Panc1 (cell line): ENCODE measurements around the gene GRM7. TPM values are rescaled to one million over a fixed set of nuclear protein-coding genes. Genes with fewer than 3 reads are reported as not detected.

Experiments used
- ATAC-seq: fragments of 200-7000 bp; cut with Tn5 transposase; 2 replicates; pipeline ENCODE4 v1.9.1; 2020; ENCODE audit warnings: mild to moderate bottlenecking, moderate library complexity
- BruUV-seq: library from RNA; stranded (reverse); fragments of 400-500 nt; replicated peaks from 2 replicates; lab custom pipeline; 2021; lab: Mats Ljungman, UMichigan
- CTCF ChIA-PET: fragments of 300-600 bp; sonication (Branson Sonifier 250); formaldehyde crosslinking; loops from one replicate; lab custom pipeline; 2022; ENCODE audit warnings: antibody characterized with exemption; lab: Charles Lee
- POLR2A ChIA-PET: fragments of 300-600 bp; sonication (Branson Sonifier 250); formaldehyde crosslinking; loops from one replicate; lab custom pipeline; 2022; ENCODE audit warnings: antibody characterized with exemption; lab: Charles Lee
- DNase-seq: peaks from one replicate; pipeline ENCODE4 v3.0.0-alpha.2; 2010; ENCODE audit warnings: low read depth, low spot score
- H3K27ac ChIP-seq: 2 replicates; pipeline ENCODE4 v1.5.1; 2011; ENCODE audit warnings: mild to moderate bottlenecking, low read length, inconsistent platforms
- H3K27me3 ChIP-seq: fragments of 200-500 bp; sonication (Bioruptor generic); 2 replicates; pipeline ENCODE4 v1.6.0; 2014; ENCODE audit warnings: low read length, inconsistent platforms; ENCODE audit not compliant: control insufficient read depth, insufficient read depth
- H3K36me3 ChIP-seq: fragments of 200-500 bp; sonication (Bioruptor generic); 2 replicates; pipeline ENCODE4 v1.5.1; 2014; ENCODE audit warnings: inconsistent platforms, mild to moderate bottlenecking, low read length, moderate library complexity; ENCODE audit not compliant: control insufficient read depth, insufficient read depth
- H3K4me1 ChIP-seq: 2 replicates; pipeline ENCODE4 v1.5.1; 2011; ENCODE audit warnings: inconsistent platforms, mild to moderate bottlenecking, low read length, moderate library complexity; ENCODE audit not compliant: control insufficient read depth, insufficient read depth
- H3K4me3 ChIP-seq, 2 experiments: 2 replicates each; pipeline ENCODE4 v1.5.1; 2011 to 2012; ENCODE audit warnings: low read depth in 2 of 2, low read length in 2 of 2, mild to moderate bottlenecking in 2 of 2, inconsistent platforms in 1 of 2, moderate library complexity in 1 of 2
- H3K9me3 ChIP-seq: fragments of 200-500 bp; sonication (Bioruptor generic); 2 replicates; pipeline ENCODE4 v1.5.1; 2014; ENCODE audit warnings: low read depth, mild to moderate bottlenecking, inconsistent platforms, low read length, moderate library complexity; ENCODE audit not compliant: control insufficient read depth, insufficient read depth
- CTCF ChIP-seq: fragments of 450-650 bp; IDR thresholded peaks from 2 replicates; pipeline ENCODE4 v1.5.1; 2017; ENCODE audit warnings: mild to moderate bottlenecking
- POLR2AphosphoS5 ChIP-seq: IDR thresholded peaks from 2 replicates; pipeline ENCODE4 v1.6.1; 2012; ENCODE audit warnings: mild to moderate bottlenecking, low read depth, low read length, moderate library complexity
- SIN3A ChIP-seq: IDR thresholded peaks from 2 replicates; pipeline ENCODE4 v1.6.1; 2012; ENCODE audit warnings: low read depth, mild to moderate bottlenecking, low read length, moderate library complexity, borderline replicate concordance; ENCODE audit not compliant: insufficient read depth
- TCF7L2 ChIP-seq: IDR thresholded peaks from 2 replicates; pipeline ENCODE4 v1.6.1; 2011; ENCODE audit warnings: mild to moderate bottlenecking, low read depth, low read length, inconsistent platforms
- in situ Hi-C: cut with HindIII; loops from 2 replicates; pipeline ENCODE4 v1.10.0; 2016; ENCODE audit warnings: low sequenced_read_pairs, low pct_unique_long_range_greater_than_20kb
- intact Hi-C: fragments of 100-400 bp; cut with micrococcal nuclease; formaldehyde crosslinking; loops from one replicate; pipeline ENCODE4 v1.10.0; 2022; ENCODE audit not compliant: unreplicated experiment
- total RNA-seq: library from RNA; stranded (reverse); gene quantifications from one replicate; pipeline ENCODE4 v1.2.1, GENCODE V29; 2021; ENCODE audit not compliant: unreplicated experiment
- TF ChIP-seq, protein P1 (sequence below), 2 experiments: IDR thresholded peaks; 2 replicates each; pipeline ENCODE4 v1.6.1; 2011 to 2012; ENCODE audit warnings: low read depth in 2 of 2, control low read depth in 1 of 2, low read length in 1 of 2, mild to moderate bottlenecking in 1 of 2, moderate library complexity in 1 of 2; ENCODE audit not compliant: insufficient read depth in 1 of 2

Gene GRM7
- total RNA-seq, 1 experiment from 2014 or later: not detected

- DNase-seq (no peak), ATAC-seq (no peak)
- Histone ChIP-seq H3K36me3 (no peaks in the 10 kb centered on the region), H3K4me1 (no peaks in the 10 kb centered on the region), H3K27ac (no peak overlapping the region), H3K4me3 (no peak overlapping the region), H3K27me3 (no peaks in the 10 kb centered on the region), H3K9me3 (no peaks in the 10 kb centered on the region)
- POLR2A ChIA-PET: no interaction called here
- BruUV-seq: no TSS peak
- CTCF ChIA-PET: no interaction called here
- TF ChIP-seq CTCF: no peak
- TF ChIP-seq, protein P1, sequence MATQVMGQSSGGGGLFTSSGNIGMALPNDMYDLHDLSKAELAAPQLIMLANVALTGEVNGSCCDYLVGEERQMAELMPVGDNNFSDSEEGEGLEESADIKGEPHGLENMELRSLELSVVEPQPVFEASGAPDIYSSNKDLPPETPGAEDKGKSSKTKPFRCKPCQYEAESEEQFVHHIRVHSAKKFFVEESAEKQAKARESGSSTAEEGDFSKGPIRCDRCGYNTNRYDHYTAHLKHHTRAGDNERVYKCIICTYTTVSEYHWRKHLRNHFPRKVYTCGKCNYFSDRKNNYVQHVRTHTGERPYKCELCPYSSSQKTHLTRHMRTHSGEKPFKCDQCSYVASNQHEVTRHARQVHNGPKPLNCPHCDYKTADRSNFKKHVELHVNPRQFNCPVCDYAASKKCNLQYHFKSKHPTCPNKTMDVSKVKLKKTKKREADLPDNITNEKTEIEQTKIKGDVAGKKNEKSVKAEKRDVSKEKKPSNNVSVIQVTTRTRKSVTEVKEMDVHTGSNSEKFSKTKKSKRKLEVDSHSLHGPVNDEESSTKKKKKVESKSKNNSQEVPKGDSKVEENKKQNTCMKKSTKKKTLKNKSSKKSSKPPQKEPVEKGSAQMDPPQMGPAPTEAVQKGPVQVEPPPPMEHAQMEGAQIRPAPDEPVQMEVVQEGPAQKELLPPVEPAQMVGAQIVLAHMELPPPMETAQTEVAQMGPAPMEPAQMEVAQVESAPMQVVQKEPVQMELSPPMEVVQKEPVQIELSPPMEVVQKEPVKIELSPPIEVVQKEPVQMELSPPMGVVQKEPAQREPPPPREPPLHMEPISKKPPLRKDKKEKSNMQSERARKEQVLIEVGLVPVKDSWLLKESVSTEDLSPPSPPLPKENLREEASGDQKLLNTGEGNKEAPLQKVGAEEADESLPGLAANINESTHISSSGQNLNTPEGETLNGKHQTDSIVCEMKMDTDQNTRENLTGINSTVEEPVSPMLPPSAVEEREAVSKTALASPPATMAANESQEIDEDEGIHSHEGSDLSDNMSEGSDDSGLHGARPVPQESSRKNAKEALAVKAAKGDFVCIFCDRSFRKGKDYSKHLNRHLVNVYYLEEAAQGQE (IDR thresholded peaks at IDR 0.05; ENCODE audit: insufficient read depth in 1 of 2, low read depth in 2 of 2, low read length in 1 of 2): no peak
- no peak for TF ChIP-seq SIN3A
- TF ChIP-seq TCF7L2: no peak
- no peak for TF ChIP-seq POLR2AphosphoS5
- in situ Hi-C loops (no loop called here), intact Hi-C loops (no loop called here)
Observed at GRCh38 chr3:7700977-7701376, 840.1 kb downstream of the GRM7 start.

DNA sequence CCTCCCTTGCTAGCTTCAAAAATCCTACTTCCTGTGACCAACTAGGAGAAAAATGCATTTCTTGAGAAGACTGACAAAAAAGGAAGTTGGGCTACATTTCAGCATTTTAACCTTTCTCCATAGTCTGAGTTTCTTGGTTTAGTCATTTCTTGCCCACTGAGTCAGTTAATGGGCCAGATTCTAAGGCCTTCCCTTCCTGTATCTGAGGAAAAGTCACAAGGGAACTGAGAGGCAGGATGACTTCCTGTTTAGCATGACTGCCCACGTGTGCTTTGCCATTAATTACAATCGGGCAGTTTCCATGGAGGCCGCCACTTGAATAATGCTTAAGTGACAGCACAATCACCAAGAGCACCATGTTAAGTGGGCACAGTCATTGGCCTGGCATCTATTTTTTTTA is 846.3 kb downstream of the GRM7 start:
- TF ChIP-seq, protein P1 (IDR thresholded peaks at IDR 0.05; ENCODE audit: insufficient read depth in 1 of 2, low read depth in 2 of 2, low read length in 1 of 2): no peak
- no peak for TF ChIP-seq TCF7L2
- TF ChIP-seq SIN3A: no peak
- TF ChIP-seq POLR2AphosphoS5: no peak
- Histone ChIP-seq H3K27ac (no peak overlapping the region), H3K9me3 (no peaks in the 10 kb centered on the region), H3K4me1 (no peaks in the 10 kb centered on the region), H3K4me3 (no peak overlapping the region), H3K27me3 (no peaks in the 10 kb centered on the region), H3K36me3 (no peaks in the 10 kb centered on the region)
- ATAC-seq (no peak), DNase-seq (no peak)
- in situ Hi-C loops: no loop called here
- CTCF ChIA-PET: no interaction called here
- intact Hi-C loops: no loop called here
- POLR2A ChIA-PET: no interaction called here
- BruUV-seq: no TSS peak
